ENCODE measurements around the gene TSPO2.
A peak's percentile ranks its signal among the peaks of the same experiment; 100 is the strongest.

Gene TSPO2

GRCh38 chr6:41051873-41052272 lies 9.6 kb downstream of the TSPO2 start:
- Histone ChIP-seq H3K27ac (ENCODE audit: low read depth, low read length, poor library complexity, severe bottlenecking) (peak overlapping the region; percentile 48), H4K20me1 (ENCODE audit: insufficient read depth, low read length) (no peaks in the 10 kb centered on the region), H3K4me1 (ENCODE audit: insufficient read depth, low read length, severe bottlenecking) (peaks cover 28% of the 10 kb centered on the region), H2AFZ (ENCODE audit: low read length) (peak overlapping the region; percentile 55; the same call in 1 of the 2 replicates), H3K4me3 (ENCODE audit: low read depth, low read length, poor library complexity, severe bottlenecking) (peak overlapping the region; percentile 18), H3K4me2 (ENCODE audit: low read length) (peak overlapping the region; percentile 37), H3K9me3 (ENCODE audit: low read length) (no peaks in the 10 kb centered on the region), H3K9me2 (ENCODE audit: low read depth, low read length) (no peaks in the 10 kb centered on the region), H3K9ac (ENCODE audit: low read length) (no peak overlapping the region), H3F3A (ENCODE audit: insufficient read depth, low read length) (no peaks in the 10 kb centered on the region), H3K27me3 (ENCODE audit: insufficient read depth, low read length) (no peaks in the 10 kb centered on the region), H3K79me2 (ENCODE audit: insufficient read depth, low read length) (no peaks in the 10 kb centered on the region), H3K36me3 (ENCODE audit: insufficient read depth, low read length) (no peaks in the 10 kb centered on the region)
- TF ChIP-seq CTCF (IDR thresholded peaks at IDR 0.05; ENCODE audit: low read length) (no peak), EZH2 (IDR thresholded peaks at IDR 0.05; ENCODE audit: borderline replicate concordance, low read length) (no peak)

- H3K4me3 ChIP-seq (ENCODE audit: low read depth, low read length, poor library complexity, severe bottlenecking), result peak within 1 kb of the TSS; percentile 18
- no peaks in the 10 kb centered on the region for H3K9me3 ChIP-seq (ENCODE audit: low read length)
- H3K9me2 ChIP-seq (ENCODE audit: low read depth, low read length), result no peaks in the 10 kb centered on the region
- no peaks in the 10 kb centered on the region for H3F3A ChIP-seq (ENCODE audit: insufficient read depth, low read length)
- peaks cover 28% of the 10 kb centered on the region for H3K4me1 ChIP-seq (ENCODE audit: insufficient read depth, low read length, severe bottlenecking)
- no peak within 1 kb of the TSS for H3K9ac ChIP-seq (ENCODE audit: low read length)
- no peaks in the 10 kb centered on the region for H3K36me3 ChIP-seq (ENCODE audit: insufficient read depth, low read length)
- no peaks in the 10 kb centered on the region for H4K20me1 ChIP-seq (ENCODE audit: insufficient read depth, low read length)
- H3K27me3 ChIP-seq (ENCODE audit: insufficient read depth, low read length), result no peaks in the 10 kb centered on the region
- H3K27ac ChIP-seq (ENCODE audit: low read depth, low read length, poor library complexity, severe bottlenecking), result peak within 1 kb of the TSS; percentile 48
- no peaks in the 10 kb centered on the region for H3K79me2 ChIP-seq (ENCODE audit: insufficient read depth, low read length)
- H3K4me2 ChIP-seq (ENCODE audit: low read length), result peak within 1 kb of the TSS; percentile 37
- no peak for TF ChIP-seq EZH2 (IDR thresholded peaks at IDR 0.05; ENCODE audit: borderline replicate concordance, low read length)
- no peak for TF ChIP-seq CTCF (IDR thresholded peaks at IDR 0.05; ENCODE audit: low read length)
- peak within 1 kb of the TSS; percentile 55; the same call in 1 of the 2 replicates for H2AFZ ChIP-seq (ENCODE audit: low read length)
Observed at GRCh38 chr6:41053041-41053440, 10.8 kb downstream of the TSPO2 start, which contains the start of gene APOBEC2. TSS of gene APOBEC2 (plus strand) at chr6:41053202. CDS start at chr6:41053348, 146 bp downstream.

- H3K79me2 ChIP-seq (ENCODE audit: insufficient read depth, low read length), result no peaks in the 10 kb centered on the region
- H3K9me2 ChIP-seq (ENCODE audit: low read depth, low read length), result no peaks in the 10 kb centered on the region
- H3K9me3 ChIP-seq (ENCODE audit: low read length), result no peaks in the 10 kb centered on the region
- H3K36me3 ChIP-seq (ENCODE audit: insufficient read depth, low read length), result no peaks in the 10 kb centered on the region
- H3K27me3 ChIP-seq (ENCODE audit: insufficient read depth, low read length), result no peaks in the 10 kb centered on the region
- H4K20me1 ChIP-seq (ENCODE audit: insufficient read depth, low read length), result no peaks in the 10 kb centered on the region
- H3K4me1 ChIP-seq (ENCODE audit: insufficient read depth, low read length, severe bottlenecking), result peaks cover 28% of the 10 kb centered on the region
- no peak overlapping the region for H3K27ac ChIP-seq (ENCODE audit: low read depth, low read length, poor library complexity, severe bottlenecking)
- H3F3A ChIP-seq (ENCODE audit: insufficient read depth, low read length), result no peaks in the 10 kb centered on the region
- H3K9ac ChIP-seq (ENCODE audit: low read length), result no peak overlapping the region
- H2AFZ ChIP-seq (ENCODE audit: low read length), result no peak overlapping the region
- TF ChIP-seq CTCF (IDR thresholded peaks at IDR 0.05; ENCODE audit: low read length) (no peak), EZH2 (IDR thresholded peaks at IDR 0.05; ENCODE audit: borderline replicate concordance, low read length) (no peak)
- no peak overlapping the region for H3K4me2 ChIP-seq (ENCODE audit: low read length)
- no peak overlapping the region for H3K4me3 ChIP-seq (ENCODE audit: low read depth, low read length, poor library complexity, severe bottlenecking)
Observed at GRCh38 chr6:41054511-41054910, 12.2 kb downstream of the TSPO2 start.
